ENCODE data around the gene HNRNPAB.
"Not testable (repeated sequence)": the region's sequence is repeated elsewhere in the genome, so short reads cannot be mapped to it uniquely, and the experiment has no call there.

HNRNPAB gene

GRCh38 chr5:178212241-178213002 is 8.1 kb downstream of the HNRNPAB start:
- no peak for DNase-seq (ENCODE audit: low read depth in 2 of 2)

GRCh38 chr5:178213003-178213461 is 8.7 kb downstream of the HNRNPAB start:
- DNase-seq (ENCODE audit: low read depth in 2 of 2) = no peak

- no peak for DNase-seq (ENCODE audit: low read depth in 2 of 2)
These were observed 9.4 kb downstream of the HNRNPAB start for GRCh38 chr5:178213748-178214151.

GRCh38 chr5:178214160-178214803 is 9.9 kb downstream of the HNRNPAB start:
- no peak for DNase-seq (ENCODE audit: low read depth in 2 of 2)

GRCh38 chr5:178215280-178216002 is 11.1 kb downstream of the HNRNPAB start:
- no peak for DNase-seq (ENCODE audit: low read depth in 2 of 2)

GRCh38 chr5:178216088-178216534 is 11.8 kb downstream of the HNRNPAB start:
- DNase-seq (ENCODE audit: low read depth in 2 of 2) = no peak

GRCh38 chr5:178216779-178217178 is 12.4 kb downstream of the HNRNPAB start:
- DNase-seq (ENCODE audit: low read depth in 2 of 2) = no peak

GRCh38 chr5:178218237-178218776 is 14.0 kb downstream of the HNRNPAB start:
- DNase-seq (ENCODE audit: low read depth in 2 of 2) = no peak

- no peak for DNase-seq (ENCODE audit: low read depth in 2 of 2)
These were observed 14.5 kb downstream of the HNRNPAB start for GRCh38 chr5:178218827-178219226.

GRCh38 chr5:178221282-178221681 is 16.9 kb downstream of the HNRNPAB start:
- DNase-seq (ENCODE audit: low read depth in 2 of 2) = no peak

GRCh38 chr5:178221853-178222252 is 17.5 kb downstream of the HNRNPAB start:
- DNase-seq (ENCODE audit: low read depth in 2 of 2) = no peak

GRCh38 chr5:178222292-178222691 is 18.0 kb downstream of the HNRNPAB start:
- DNase-seq (ENCODE audit: low read depth in 2 of 2) = no peak

- DNase-seq (ENCODE audit: low read depth in 2 of 2) = no peak
These were observed 19.0 kb downstream of the HNRNPAB start for GRCh38 chr5:178223196-178223773.

GRCh38 chr5:178223828-178224335 is 19.5 kb downstream of the HNRNPAB start:
- DNase-seq (ENCODE audit: low read depth in 2 of 2) = no peak

- no peak for DNase-seq (ENCODE audit: low read depth in 2 of 2)
These were observed 20.1 kb downstream of the HNRNPAB start for GRCh38 chr5:178224403-178224802.

- no peak for DNase-seq (ENCODE audit: low read depth in 2 of 2)
These were observed 20.8 kb downstream of the HNRNPAB start for GRCh38 chr5:178225174-178225573.

GRCh38 chr5:178227138-178227659 is 22.9 kb downstream of the HNRNPAB start:
- DNase-seq (ENCODE audit: low read depth in 2 of 2) = no peak

GRCh38 chr5:178227929-178228328 is 23.6 kb downstream of the HNRNPAB start:
- no peak for DNase-seq (ENCODE audit: low read depth in 2 of 2)

GRCh38 chr5:178228609-178229008 is 24.3 kb downstream of the HNRNPAB start:
- DNase-seq (ENCODE audit: low read depth in 2 of 2) = no peak

- DNase-seq (ENCODE audit: low read depth in 2 of 2) = not testable (repeated sequence)
These were observed 24.8 kb downstream of the HNRNPAB start for GRCh38 chr5:178229111-178229510.

- no peak for DNase-seq (ENCODE audit: low read depth in 2 of 2)
These were observed 25.5 kb downstream of the HNRNPAB start for GRCh38 chr5:178229861-178230260.
